Activated CD8-positive, alpha-beta memory T cell treated with anti-CD3 and anti-CD28 coated beads, Interleukin-2, amount 50 U/mL, for 24 hours (primary cell): ENCODE measurements around the gene ADGRF1.
"Not testable (repeated sequence)": the region's sequence is repeated elsewhere in the genome, so short reads cannot be mapped to it uniquely, and the experiment has no call there.

Experiments
- DNase-seq: peaks from one replicate; pipeline ENCODE4 v3.0.0-alpha.2; 2020; ENCODE audit errors: extremely low read depth

The ADGRF1 gene

DNA sequence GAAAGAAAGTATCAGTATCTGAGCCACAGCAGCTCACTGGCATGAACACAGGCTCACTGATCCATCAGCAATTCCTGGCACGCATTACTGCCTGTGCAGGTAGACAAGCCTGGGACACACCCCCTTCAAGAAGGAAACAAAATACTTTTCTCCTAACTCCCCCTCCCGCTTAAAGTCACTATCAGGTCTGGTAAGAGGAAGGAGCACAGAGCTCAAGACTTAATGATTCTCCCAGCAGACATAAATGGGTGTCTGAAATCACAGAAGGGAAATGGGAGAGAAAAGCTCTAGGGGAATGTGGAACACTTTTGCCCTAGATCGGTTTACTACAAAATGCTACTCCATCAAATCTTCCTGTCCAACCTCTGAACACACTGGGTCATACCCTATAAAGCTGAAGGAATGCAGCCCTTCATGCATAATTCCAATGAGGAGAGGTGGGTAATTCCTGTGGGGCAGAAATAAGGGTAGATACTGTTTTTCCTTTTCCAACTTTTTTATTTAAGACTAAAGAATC is at the start of gene ADGRF1:
ADGRF1 (minus strand) TSS at position 58 of the 517 bp plus-strand sequence. CDS start 13,271 bp downstream, outside the sequence.
- no peak for DNase-seq

DNA sequence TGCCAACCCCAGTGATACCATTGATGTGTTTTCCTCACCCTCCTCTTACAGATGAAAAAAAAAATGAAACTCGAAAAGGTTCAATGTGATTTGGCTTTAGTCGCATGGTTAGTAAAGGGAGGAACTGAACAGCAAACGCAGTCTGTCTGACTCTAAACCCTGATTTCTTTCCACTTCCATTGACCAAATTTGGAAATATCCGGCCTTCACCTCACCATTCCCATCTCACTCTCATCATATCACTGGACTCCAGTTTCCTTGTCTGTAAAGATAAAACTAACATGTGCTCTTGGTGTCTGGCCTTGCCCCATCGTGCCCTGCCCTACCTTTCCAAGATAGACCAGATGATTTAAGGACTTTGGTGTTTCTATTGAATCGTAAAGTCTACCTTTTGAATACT is 48.7 kb upstream of the ADGRF1 start:
- DNase-seq = no peak

DNA sequence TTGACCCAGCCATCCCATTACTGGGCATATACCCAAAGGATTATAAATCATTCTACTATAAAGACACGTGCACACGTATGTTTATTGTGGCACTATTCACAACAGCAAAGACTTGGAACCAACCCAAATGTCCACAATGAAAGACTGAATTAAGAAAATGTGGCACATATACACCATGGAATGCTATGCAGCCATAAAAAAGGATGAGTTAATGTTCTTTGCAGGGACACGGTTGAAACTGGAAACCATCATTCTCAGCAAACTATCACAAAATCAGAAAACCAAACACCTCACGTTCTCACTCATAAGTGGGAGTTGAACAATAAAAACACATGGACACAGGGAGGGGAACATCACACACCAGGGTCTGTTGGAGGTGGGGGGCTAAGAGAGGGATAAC is 47.3 kb upstream of the ADGRF1 start:
- DNase-seq = not testable (repeated sequence)

DNA sequence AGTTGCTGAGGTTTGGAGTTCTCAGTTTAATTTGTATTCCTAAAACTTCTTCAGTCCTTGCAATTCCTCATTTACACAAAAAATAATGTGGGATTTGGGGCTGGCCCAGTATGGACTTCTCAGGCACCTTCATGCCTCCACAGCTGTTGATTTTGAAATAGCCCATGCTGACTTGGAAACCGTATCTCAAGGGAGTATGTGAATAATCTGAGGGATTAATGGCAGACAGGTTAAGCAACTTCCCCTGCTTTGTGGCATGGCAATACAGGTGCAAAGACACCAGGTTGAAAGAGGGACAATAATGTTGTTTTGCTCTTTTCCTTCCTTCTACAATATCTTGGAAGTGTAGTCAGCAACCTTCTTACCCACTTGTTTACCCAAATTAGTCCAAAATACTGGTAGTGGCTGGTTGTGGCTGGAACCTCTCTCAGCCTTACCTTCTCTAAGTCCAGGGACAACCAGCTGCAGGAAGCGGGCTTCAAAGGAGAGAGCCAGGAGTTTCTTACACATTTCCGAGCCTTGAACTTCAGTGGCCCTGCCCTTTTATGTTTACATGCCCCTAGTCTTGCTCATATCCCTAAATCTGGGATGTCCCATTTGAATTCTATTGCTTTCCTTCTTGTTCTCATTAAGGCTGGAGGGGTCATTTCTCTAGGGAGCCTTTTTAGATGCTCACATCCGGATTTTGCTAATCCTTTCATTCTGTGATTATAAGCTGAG is 44.1 kb upstream of the ADGRF1 start:
- DNase-seq = no peak

DNA sequence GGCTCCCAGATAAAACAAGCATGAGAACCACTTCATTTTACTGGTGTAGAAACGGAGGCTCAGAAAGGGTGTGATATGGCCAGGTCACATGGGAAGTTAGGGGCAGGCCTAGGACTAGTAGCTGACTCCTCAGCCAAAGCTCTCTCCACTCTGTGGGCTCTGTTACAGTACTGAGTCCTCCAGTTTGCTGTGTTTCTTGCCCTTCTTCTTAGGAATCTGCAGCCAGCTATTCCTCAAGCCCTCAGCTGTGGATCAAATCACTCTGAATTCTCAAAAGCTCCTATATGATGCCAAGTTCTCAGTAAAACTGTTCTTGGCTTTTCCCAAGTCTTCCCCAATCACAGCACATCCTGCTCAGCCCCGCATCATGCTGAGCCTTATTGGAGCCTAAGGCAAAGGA is 42.5 kb upstream of the ADGRF1 start:
- DNase-seq = no peak

DNA sequence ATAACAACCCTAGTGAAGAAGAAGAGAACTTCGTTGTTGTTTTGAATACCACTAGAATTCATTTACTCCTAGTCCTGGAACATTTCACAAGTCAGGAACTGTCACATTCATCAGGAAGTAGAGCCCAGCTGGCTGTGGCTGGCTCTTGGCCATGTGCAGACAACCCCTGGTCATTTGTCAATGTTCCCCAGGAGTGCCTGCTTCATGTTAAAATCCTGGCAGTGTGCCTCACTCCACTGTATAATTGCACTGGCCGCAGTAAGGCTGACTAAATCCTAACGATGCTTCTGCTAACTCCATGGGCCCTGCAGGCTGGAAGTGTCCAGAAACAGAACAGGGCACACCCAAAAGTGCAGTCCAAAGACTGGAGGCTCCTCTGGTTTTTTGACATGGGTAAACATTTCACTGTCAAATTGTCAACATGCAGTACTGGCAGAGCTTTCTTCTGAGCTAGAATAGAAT is 41.5 kb upstream of the ADGRF1 start:
- no peak for DNase-seq

DNA sequence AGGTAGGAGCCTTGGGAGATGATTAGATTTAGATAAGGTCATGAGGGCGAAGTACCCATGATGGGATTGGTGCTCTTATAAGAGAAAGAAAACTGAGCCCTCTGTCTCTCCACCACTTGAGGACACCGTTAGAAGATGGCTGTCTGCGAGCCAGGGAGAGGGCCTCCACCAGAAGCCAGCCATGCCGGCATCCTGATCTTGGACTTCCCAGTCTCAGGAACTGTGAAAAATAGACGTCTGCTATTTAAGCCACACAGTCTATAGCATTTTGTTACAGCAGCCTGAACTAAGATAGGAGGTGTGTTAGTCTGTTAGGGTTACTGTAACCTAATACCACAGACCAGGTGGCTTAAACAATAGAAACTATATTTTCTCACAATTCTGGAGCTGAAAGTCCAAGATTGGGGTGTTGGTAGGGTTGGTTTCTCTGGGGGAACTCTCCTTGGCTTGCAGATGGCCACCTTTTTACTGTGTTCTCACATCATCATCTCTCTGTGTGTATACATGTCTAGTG is 38.0 kb upstream of the ADGRF1 start:
- DNase-seq = no peak

DNA sequence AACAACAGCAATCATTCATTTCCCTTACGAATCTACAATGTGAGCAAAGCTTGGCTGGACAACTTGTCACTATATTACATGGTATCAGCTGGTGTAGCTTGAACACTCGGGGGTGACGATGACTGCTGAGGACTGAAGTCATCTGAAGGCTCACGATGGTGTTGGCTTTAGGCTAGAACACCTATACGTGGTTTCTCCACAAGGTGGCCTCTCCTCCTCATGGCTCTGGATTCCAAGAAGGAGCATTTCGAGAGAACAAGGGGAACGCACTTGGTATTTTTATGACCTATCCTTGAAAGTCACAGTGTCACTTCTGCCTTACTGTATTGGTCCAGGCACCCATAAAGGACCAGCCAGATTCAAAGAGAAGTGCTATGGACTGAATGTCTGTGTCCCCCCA is 37.5 kb upstream of the ADGRF1 start:
- DNase-seq = no peak

DNA sequence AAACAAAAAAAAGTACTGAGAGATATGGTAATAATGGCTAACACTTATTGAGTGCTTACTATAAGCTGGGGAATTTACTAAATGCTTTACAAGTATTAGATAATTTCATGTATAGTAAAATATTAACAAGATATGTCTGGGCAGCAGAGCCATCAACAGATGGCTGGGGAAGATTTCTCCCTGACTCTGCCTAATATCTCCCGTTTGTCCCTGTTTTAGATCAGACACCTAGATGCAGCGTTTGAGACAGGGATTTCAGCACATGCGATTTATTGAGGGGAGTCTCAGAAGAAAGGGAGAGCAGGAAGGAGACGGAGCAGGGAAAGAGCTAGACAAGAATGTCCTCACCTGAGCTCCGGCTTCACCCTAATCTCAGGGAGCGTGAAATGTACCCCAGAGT is 36.9 kb upstream of the ADGRF1 start:
- DNase-seq = no peak

DNA sequence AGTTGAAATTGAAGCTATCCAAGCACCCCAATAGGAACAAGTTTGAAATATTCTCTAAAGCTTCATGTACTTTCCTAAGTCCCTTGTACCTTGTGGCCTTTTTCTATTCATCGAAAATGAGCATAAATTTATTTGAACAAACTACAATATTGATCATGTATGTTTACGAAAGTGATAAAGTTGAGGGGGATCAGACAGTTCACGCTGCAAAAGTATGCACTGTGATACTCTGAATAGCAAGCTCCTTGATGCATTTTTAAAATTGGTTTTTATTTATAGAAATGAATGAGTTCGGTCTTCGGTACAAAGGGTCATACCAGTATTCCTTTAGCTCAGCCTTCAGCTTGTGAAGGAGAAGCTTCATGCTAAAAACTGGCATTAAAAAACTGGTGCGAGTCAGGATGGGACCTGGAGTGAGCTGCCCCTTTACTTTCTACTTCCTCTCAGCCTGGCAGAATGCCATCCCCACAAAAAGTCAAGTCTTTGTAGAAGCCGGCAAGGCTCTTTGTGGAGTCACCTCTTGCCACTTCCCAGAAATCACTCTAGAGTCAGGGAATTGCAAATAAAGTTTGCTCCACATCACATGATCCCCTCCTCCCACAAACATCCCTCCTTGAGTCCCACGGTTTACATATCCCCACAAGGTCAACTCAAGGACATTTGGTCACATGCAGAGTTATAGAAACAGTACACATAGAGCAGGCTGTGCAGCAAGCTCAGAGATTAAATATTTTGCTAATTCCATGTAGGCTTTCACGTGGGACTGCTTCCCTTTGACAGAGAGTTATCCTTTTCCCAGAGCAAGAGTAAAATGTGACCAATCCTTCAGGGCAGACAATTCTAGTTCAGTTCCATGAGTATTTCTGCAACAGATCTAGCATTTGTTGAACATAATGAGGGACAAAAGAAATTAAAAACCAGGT is 34.6 kb upstream of the ADGRF1 start:
- DNase-seq = no peak

DNA sequence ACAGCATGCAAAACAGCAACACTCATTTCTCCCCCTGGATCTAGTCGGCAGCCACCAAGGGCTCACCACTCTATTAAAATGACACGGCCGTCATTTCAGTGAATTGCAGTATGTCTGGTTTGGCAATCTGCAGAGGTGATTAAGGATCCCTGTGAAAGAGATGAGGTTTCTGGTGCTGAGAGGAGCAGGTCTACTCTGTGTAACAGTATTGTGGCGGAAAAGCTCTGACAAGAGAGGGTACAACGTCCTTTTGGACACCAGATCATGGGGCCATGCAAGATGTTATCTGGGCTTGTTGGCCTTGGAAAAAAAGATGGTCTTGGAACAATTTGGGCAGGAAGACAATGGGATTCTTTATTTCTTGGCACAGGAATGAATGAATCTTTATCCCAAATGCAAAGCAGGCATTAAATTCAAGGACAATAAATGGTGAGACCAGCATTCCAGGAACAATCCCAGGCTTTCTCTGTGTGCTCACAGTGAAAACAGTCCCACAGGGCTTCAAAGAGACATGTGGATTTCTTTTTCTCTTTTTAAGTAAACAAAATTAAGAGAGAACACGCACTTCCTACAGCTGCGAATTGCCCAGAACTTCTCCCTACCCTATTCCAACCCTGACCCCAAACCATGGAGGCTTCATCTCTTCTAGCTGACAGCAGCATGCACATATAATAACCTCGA is 33.7 kb upstream of the ADGRF1 start:
- DNase-seq = no peak

DNA sequence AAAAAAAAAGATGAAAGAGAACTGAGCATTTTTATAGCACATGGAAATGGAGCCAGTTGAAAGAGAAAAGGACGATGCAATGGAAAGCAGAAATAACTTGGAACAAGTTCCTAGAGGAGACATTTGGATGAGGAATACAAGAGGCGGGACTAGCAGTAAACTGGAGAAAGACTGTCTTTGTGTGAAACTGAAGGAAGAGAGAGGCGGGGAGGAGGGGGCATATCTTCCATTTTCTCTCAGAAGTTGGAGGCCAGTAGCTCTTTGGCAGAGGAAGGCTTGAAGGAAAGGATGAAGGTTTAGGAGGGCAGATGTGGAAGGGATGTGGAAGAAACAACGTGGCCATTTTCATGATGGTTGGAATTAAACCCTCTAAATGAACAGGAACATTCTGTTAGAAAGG is 33.0 kb upstream of the ADGRF1 start:
- DNase-seq = no peak

DNA sequence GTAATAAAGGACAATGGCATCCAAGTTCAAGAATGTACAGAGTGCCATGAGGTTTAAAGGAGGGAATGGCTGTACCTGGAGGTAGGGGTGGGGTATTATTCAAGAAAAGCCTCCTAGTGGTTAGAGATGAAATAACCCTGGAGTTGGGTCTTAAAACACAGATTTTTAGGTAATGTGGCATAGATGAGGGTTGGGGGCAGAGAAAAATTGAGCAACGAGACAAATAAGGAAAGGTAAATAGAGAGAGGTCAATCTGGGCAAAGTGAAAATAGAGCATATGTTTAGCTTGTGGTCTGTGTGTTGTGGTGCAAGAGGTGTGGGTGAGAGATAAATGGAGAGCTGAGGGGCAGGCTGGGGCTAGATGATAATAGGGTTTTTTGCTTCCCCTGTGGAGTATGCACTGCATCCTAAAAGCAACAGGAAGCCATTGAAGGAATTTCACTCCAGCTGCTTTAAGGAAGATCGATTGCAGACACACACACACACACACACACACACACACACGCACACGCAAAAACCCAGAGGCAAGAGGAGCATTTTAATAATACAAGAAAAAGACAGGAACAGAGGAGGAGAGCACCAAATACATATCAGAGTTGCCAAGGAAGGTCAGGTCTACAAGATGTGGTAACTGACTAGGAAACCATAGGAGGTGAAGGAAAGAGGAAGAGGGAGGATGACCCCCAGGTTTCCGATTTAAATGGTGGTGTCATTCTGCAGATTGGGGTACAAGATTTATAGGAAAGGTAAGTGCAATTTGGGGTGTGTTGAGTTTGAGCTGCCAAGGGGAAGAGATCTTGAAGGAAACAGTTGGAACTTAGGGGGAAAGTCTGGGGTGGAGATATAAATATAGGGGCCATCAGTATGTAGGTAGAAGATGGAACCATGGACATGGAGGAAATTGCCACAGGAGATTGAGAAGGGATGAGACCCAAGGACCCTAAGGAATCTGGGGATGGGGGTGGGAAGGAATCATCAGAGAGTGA is 31.3 kb upstream of the ADGRF1 start:
- no peak for DNase-seq

DNA sequence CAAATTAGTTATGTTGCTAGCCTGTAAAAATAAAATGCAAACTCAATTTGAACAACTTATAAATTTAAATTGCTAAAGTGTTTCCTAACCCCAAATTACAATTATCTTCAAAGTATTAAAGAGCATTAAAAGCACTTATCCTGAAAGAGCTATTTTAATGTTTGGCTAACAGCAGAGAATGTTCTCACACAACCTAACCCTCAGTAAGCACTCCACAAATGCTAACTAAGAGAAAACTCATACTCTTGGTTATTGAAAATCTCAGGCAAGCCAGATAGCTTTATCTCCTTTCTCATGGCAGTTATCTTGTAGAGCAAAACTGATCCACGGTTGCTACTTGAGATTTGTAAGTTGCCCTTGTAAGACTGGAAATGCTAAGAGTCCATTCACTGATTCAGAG is 30.5 kb upstream of the ADGRF1 start:
- no peak for DNase-seq

DNA sequence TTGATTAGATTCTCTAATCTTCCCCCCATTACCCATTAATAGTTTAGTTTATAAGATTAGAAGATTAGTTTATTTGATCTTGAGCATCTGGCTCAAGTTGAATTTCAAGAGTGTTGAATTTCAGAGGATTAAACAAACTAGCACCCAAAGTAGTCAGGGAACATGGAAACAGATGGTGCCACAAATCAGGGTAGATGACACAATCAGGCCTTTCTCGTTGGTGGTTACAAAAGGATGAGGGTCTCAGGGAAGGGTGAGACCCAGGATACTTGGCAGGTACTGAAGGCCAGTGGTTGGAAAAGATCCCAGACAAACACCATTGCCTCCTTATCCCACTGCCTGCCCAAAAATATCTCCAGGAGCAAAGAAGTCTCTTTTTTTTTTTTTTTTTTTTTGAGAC is 29.5 kb upstream of the ADGRF1 start:
- no peak for DNase-seq

DNA sequence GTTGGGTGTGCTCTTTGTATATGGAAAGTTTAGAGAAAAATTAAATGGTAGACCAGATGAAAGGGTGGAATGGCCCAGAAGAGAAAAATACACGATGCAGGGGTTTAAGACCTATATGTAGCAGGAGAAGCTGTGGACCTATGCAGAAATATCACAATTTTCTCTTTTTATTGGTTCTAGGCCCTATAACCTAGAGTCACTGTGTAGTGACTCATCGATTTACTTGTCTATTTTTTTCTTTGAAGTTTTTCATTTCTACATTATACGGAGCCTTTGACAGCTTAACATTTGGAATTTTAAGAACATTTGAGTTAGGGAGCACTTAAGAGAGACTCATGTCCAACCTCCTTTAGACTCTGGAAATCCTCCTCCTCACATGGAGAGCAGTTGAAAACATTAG is 28.3 kb upstream of the ADGRF1 start:
- no peak for DNase-seq

DNA sequence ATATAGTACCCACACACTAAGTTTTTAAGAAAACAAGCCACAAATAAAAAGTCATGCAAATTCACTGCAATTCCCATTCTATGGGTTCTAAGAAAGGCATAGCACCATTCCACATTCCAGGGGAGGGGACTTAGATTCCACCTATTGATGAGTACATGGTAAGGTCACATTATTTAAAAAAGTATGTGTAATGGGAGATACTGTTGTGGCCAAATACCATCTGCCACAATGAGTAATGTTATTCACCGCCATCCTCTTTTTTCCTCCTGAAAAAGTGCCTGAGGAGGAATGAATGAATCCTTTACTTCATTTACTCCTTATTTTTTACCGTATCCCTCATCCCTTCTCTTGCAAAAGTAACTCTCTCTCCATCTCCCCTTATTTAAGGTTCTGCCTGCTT is 27.0 kb upstream of the ADGRF1 start:
- no peak for DNase-seq

DNA sequence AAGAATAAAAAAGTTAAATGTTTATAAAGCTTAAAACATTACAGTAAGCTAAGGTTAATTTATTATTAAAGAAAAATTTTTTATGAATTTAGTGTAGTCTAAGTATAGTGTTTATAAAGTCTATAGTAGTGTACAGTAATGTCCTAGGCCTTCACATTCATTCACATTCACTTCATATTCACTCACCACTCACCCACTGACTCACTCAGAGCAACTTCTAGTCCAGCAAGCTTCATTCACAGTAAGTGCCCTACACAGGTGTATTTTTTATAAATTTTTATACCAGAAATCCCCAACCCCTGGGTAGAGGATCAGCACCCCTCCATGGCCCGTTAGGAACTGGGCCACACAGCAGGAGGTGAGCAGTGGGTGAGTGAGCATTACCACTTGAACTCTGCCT is 24.3 kb upstream of the ADGRF1 start:
- no peak for DNase-seq

DNA sequence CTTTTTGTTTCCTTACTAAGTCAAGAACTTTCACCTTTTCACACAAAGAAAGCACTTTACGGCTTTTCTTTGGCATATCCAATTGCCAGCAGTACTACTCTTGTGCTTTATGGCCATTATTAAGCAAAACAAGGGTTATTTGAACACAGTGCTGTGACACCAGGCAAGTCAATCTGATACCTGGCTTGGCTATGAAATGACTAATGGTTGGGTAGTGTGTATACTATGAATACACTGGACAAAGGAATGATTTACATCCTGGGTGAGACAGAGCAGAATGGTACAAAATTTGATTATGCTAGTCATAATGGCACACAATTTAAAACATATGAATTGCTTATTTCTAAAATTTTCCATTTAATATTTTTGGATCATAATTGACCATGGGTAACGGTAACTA is 22.1 kb upstream of the ADGRF1 start:
- no peak for DNase-seq

DNA sequence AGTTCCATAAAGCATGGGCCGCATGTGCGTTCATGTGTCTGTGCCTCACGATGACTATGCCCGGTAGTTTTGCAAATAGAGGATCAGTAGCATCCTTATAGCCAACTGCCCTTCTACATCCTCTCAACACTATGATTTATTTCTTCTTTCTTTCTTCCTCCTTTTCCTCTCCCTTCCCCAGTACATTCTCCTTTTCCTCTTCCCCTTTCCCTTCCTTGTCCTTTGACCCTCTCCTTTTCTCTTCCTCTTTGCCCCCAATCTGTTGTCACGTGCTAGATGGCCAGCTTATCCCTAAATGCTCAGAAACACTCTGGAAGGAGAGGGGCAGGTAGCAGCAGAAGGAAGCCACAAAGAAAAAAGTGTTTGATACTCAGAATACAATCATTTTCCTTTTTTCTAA is 20.2 kb upstream of the ADGRF1 start:
- DNase-seq = no peak
